Measurements from ENCODE around the gene NAA60.

NAA60 gene

DNA sequence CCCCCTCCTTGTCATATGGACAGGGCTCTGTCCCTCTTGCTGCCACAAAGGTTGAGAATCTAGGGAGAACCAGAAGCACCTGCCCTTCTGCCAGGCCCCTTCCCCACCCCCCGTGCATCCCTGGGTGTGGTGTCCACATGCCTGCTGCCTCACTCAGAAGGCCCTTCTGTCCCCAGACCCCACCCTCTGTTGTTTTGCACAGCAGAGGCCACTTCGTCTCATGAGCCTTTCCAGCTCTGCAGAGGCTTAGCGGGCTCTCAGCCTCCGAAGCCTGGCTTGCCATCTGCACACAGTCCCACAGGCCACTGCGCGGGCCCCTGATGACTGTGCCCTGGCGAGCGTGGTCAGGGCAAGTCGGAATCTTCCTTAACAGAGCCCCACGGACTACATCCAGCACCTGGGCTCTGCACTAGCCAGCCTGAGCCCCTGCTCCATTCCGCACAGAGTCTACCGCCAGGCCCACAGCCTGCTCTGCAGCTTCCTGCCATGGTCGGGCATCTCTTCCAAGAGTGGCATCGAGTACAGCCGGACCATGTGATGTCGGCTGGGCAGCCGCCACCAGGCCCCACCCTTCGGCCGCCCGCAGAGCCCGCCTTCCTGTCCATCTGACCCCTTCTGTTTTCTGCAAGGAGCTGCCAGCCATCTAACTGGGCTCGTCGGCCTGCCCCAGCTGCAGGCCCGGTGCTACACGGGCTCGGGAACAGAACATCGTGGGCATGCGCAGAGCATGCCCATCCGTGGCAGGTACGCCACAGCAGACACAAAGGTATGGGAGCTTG lies 41.0 kb downstream of the NAA60 start:
- no peaks in the 10 kb centered on the region for H3K9me3 ChIP-seq (ENCODE audit: control insufficient read depth, insufficient read depth, low read length)
- peaks cover 3% of the 10 kb centered on the region; the same call in 1 of the 2 replicates for H3K36me3 ChIP-seq (ENCODE audit: insufficient read depth, low read length)
- no peak overlapping the region for H3K9ac ChIP-seq (ENCODE audit: low read depth, low read length)
- H3K4me1 ChIP-seq (ENCODE audit: insufficient read depth, low read length), result peaks cover 9% of the 10 kb centered on the region

DNA sequence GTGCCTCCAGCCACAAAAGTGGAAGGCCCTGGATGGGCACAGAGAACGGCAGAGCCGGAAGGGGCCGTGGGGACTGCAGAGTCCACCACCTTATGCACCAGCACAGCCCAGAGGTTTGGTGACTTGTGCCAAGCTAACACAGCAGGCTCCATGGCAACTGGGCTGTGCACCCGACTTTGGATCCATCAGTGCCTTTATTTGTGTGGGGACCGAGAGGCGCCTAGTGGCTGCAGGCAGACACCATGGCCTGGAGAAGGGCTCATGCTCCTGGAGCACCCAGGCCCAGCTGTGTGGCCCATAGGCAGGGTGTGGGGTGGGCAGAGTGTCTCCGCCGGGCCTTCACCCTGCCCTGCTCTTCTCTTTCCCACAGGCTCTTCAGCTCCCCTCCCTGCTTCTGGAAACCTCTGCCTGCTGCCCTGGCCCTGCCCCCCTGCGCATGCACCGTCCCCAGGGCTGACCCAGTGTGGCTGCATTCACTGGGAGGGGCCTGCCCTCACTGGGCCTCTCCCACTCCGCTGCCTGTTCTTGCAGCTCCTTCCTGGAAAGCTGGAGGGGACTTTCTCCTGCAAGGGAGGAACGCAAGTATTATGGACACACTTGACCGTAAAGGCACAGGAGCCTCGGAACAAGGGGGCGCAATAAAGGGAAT lies 41.7 kb downstream of the NAA60 start:
- Histone ChIP-seq H3K9me3 (ENCODE audit: control insufficient read depth, insufficient read depth, low read length) (no peaks in the 10 kb centered on the region), H3K36me3 (ENCODE audit: insufficient read depth, low read length) (no peaks in the 10 kb centered on the region), H3K9ac (ENCODE audit: low read depth, low read length) (no peak overlapping the region), H3K4me1 (ENCODE audit: insufficient read depth, low read length) (peaks cover 9% of the 10 kb centered on the region)

DNA sequence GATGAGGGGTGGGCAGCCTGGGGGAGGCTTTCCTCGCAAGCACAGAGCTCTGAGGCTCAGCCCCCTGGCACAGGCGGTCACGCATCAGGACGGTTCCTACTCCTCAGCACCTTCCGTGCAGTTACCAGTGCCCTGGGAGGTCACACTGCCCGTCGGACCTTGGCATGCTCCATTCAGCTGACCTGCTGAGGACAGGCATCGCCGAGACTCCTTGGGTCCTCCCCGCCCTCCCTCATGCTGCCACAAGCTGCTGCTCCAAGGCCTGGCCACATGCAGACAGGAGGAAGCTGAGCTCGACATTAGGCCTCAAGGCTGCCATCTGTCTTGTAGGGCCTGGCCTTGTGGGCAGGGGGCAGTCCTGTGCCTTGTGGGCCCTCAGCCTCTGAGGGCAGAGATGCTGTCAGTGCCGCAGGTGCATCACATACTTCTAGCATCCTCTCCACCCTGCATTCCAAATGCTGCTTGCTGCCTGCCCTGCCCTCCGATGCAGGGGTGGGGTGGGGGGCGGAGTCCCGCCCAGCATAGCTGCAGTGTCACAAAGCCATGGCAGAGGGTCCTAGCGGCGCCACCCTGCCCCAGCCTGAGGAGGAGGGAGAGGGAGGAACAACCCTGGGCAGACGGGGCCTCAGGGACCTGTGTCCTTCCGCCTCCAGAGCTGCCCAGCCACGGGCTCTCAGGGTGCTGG lies 42.5 kb downstream of the NAA60 start:
- Histone ChIP-seq H3K4me1 (ENCODE audit: insufficient read depth, low read length) (peaks cover 6% of the 10 kb centered on the region), H3K9me3 (ENCODE audit: control insufficient read depth, insufficient read depth, low read length) (no peaks in the 10 kb centered on the region), H3K36me3 (ENCODE audit: insufficient read depth, low read length) (no peaks in the 10 kb centered on the region), H3K9ac (ENCODE audit: low read depth, low read length) (no peak overlapping the region)

DNA sequence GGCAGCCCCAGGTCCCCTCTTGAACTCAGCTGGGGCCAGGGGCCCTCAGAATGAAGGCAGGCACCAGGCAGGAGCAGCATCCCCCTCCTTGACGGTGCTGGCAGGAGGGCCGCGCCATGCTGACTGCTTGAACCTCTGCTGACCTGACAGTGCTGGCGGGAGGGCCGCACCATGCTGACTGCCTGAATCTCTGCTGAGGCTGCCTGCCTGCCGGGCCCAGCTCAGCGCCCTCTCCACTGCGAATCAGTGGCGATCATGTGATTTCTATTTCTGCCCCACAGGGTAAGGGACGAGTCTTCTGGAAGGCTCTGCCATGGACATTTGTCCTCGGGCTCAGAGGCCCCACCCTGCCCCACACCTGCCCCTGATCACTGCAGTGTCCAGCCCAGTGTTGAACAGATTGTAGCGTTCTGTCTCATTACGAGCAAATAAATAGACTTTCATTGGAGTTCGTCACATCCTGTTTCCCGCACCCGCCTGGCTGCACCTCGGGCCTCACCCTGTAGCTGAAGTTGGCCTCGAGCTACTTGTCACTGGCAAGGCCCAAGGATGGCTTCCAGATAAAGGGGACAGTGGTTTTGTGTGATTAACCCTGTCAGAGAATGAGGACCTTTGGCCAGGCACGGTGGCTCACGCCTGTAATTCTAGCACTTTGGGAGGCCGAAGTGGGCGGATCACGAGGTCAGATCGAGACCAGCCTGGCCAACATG lies 43.2 kb downstream of the NAA60 start:
- H3K4me1 ChIP-seq (ENCODE audit: insufficient read depth, low read length), result peaks cover under 1% of the 10 kb centered on the region; the same call in 1 of the 2 replicates
- H3K9me3 ChIP-seq (ENCODE audit: control insufficient read depth, insufficient read depth, low read length), result no peaks in the 10 kb centered on the region
- no peak overlapping the region for H3K9ac ChIP-seq (ENCODE audit: low read depth, low read length)
- no peaks in the 10 kb centered on the region for H3K36me3 ChIP-seq (ENCODE audit: insufficient read depth, low read length)

DNA sequence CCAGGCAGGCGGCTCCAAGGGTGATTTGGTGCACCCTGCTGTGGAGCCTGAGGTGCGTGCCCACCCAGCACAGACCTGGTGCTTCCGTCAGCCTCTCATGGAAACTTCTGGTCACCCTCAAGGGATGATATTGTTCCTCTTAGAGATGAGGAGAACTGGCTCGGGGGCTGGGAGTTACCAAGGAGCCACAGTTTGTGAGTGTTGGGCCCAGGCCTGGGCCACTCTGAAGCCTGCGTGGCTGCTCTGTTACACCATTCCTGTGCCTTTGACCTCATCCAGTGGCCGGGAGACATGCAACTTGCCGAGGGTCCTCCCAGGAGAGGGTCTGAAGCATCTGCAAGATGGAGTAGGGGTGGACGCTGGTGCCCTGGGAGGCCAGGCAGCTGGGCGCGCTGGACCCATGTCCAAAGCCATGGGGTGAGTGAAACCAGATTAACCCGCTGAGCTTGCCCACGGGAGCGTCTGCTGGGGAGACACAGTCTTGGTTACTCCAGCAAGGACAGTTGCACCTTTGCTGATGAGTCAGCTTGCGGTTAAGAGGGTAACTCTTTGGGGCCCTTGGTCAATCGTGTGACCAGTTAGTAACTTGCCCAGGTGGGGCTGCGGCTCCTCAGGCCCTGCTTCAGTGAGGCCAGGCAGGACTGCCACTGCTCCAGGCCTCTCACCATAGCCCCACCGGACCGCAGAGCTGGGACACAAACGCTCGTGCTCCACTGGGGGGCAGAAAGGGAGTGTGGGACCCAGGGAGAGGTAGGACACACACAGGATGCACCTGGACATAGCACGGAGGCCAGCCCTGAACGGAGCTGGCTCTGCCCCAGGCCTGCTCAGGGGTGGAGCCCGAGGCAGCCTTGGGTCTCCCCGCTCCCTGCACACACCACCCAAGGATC lies 44.3 kb downstream of the NAA60 start:
- no peak overlapping the region for H3K9ac ChIP-seq (ENCODE audit: low read depth, low read length)
- H3K36me3 ChIP-seq (ENCODE audit: insufficient read depth, low read length), result no peaks in the 10 kb centered on the region
- H3K9me3 ChIP-seq (ENCODE audit: control insufficient read depth, insufficient read depth, low read length), result no peaks in the 10 kb centered on the region
- no peaks in the 10 kb centered on the region for H3K4me1 ChIP-seq (ENCODE audit: insufficient read depth, low read length)

DNA sequence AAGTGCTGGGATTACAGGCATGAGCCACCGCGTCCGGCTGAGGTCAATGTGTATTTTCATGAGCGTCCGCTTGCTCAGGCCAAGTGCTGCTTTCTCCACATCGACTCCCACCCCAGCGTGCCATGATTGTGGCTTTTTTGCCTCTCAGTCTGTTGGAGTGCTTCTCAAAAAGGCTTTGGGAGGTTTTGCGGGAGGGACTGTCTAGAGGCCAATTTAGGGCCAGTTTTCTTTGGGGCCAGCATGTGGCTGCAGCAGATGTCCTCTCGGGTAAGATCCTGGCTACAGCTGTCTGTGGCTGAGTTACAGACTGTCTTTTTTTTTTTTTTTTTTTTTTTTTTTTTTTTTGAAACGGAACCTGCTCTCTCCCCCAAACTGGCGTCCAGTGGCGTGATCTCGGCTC lies 45.3 kb downstream of the NAA60 start:
- H3K9me3 ChIP-seq (ENCODE audit: control insufficient read depth, insufficient read depth, low read length), result no peaks in the 10 kb centered on the region

DNA sequence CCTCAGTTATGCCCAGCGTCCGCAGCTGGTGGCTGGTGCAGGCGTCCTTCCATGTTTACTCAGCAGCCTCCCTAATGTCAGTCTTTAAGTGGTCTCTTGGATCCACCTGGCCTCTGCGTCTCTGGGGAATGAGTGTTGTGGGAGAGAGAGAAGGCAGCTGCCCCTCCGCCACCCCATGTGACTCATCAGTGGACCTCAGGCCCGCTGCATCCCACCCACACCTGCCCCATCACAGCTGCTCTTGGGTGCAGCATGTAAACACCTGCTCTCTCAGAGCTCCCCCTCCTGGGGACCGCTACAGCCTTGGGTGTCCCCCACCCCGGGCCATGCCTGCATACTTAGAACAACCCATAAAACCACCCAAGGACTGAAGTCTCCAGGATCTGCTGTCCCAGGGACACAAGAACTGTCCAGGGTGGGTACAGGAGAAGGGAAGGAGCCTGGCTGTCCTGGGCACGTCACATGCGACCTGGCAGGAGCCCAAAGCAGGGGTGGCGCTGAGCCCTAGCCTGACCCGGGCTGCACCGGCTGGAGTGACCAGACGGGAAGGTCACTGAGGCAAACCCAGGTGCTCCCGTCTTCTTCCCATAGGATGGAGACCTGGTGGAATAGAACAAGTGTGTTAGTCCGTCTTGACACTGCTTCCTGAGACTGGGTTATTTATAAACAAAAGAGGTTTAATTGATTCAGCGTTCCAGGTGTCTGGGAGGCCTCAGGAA lies 47.6 kb downstream of the NAA60 start:
- Histone ChIP-seq H3K9me3 (ENCODE audit: control insufficient read depth, insufficient read depth, low read length) (no peaks in the 10 kb centered on the region), H3K36me3 (ENCODE audit: insufficient read depth, low read length) (no peaks in the 10 kb centered on the region), H3K9ac (ENCODE audit: low read depth, low read length) (no peak overlapping the region), H3K4me1 (ENCODE audit: insufficient read depth, low read length) (no peaks in the 10 kb centered on the region)

More for the DNA sequence above, 45.3 kb downstream of the NAA60 start:
- Histone ChIP-seq H3K36me3 (ENCODE audit: insufficient read depth, low read length) (no peaks in the 10 kb centered on the region), H3K4me1 (ENCODE audit: insufficient read depth, low read length) (no peaks in the 10 kb centered on the region), H3K9ac (ENCODE audit: low read depth, low read length) (no peak overlapping the region)

DNA sequence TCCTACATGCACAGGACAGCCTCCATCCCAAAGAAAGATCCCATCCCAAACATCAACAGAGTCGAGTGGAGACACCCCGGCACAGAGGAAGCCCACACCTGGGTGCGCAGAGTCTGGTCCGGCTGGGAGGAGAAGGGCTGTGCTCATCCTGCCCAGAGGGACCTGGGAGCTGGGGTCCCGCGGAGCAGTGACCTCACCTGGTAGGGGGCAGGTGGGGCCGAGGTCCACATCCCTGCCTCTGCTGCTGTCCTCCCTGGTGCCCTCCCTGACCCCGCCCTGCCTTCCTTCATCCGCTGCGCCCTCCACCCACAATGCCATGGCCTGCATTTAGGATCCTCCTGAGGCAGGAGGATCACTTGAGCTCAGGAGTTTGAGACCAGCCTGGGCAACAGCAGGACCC lies 48.9 kb downstream of the NAA60 start:
- Histone ChIP-seq H3K9ac (ENCODE audit: low read depth, low read length) (no peak overlapping the region), H3K36me3 (ENCODE audit: insufficient read depth, low read length) (no peaks in the 10 kb centered on the region), H3K9me3 (ENCODE audit: control insufficient read depth, insufficient read depth, low read length) (no peaks in the 10 kb centered on the region), H3K4me1 (ENCODE audit: insufficient read depth, low read length) (no peaks in the 10 kb centered on the region)

DNA sequence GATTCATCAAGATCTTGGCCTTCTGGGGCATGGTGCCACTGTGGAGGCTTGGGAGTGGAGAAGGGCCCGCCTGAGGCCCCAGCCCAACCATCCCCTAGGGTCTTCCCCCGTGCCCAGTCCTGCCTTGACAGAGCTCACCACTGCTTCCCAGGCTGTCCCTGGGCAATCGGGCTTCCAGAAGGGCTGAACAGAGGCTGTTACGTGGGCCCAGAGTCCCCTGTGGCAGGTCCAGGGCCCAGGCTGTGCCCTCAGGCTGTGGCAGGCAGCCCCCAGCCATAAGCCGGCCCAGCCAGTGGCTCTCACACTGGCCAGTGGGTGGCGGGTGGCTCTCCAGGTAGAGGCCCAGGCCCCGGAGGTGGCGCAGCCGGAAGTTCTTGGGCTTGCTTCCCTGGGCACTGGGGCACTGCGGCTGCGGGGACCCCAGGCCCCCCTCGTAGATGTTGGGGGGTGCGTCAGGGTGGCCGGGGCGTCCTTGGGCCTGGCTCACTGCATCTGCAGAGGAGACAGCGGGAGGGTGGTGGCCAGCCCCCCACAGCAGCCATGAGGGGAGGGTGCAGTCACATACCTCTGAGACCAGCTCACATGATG lies 51.0 kb downstream of the NAA60 start:
- H3K9me3 ChIP-seq (ENCODE audit: control insufficient read depth, insufficient read depth, low read length), result no peaks in the 10 kb centered on the region
- H3K36me3 ChIP-seq (ENCODE audit: insufficient read depth, low read length), result no peaks in the 10 kb centered on the region
- H3K4me1 ChIP-seq (ENCODE audit: insufficient read depth, low read length), result no peaks in the 10 kb centered on the region
- H3K9ac ChIP-seq (ENCODE audit: low read depth, low read length), result no peak overlapping the region

DNA sequence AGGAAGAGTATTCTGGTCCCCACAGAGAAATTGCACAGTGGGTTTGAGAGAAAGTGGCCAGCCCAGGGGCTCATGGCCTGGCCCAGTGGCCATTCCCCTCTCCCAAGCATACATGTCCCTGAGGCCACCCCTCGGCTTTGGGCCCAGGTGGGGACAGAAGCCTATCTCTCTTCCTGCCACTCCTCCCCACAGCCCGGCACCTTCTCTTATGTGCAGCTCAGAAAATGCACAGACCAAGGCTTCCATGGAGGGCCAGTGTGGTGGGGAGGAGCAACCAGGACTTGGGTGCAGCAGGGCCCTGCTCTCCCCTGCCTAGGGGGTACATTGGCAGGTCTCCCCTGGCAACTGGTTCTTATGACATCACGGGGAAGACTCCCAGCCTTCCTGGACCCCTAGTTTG lies 51.7 kb downstream of the NAA60 start, which contains the start of gene C16orf90:
Gene C16orf90, minus strand, starts transcription at position 314 of the 400 bp plus-strand sequence. Its CDS starts 68 bp downstream, at position 246.
- H3K9me3 ChIP-seq (ENCODE audit: control insufficient read depth, insufficient read depth, low read length), result no peaks in the 10 kb centered on the region
- H3K4me1 ChIP-seq (ENCODE audit: insufficient read depth, low read length), result no peaks in the 10 kb centered on the region

DNA sequence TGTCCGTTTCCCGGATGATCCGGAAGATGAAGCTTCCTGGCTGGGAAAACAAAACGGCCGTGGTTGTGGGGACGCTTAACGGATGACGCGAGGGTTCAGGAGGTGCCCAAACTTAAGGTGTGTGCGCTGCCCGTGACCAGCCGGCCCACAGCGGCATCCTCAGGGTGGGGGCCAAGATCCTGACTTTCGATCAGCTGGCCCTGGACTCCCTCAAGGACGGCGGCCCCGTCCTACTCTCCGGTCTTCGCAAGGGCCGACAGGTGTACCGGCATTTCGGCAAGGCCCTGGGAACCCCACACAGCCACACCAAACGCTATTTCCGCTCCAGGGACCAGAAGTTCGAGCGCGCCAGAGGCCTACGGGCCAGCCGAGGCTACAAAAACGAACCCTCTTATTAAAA lies 52.9 kb downstream of the NAA60 start:
- no peak overlapping the region for H3K9ac ChIP-seq (ENCODE audit: low read depth, low read length)
- no peaks in the 10 kb centered on the region for H3K9me3 ChIP-seq (ENCODE audit: control insufficient read depth, insufficient read depth, low read length)
- no peaks in the 10 kb centered on the region for H3K36me3 ChIP-seq (ENCODE audit: insufficient read depth, low read length)
- no peaks in the 10 kb centered on the region for H3K4me1 ChIP-seq (ENCODE audit: insufficient read depth, low read length)

More for the DNA sequence above, 51.7 kb downstream of the NAA60 start, which contains the start of gene C16orf90:
- H3K9ac ChIP-seq (ENCODE audit: low read depth, low read length), result no peak within 1 kb of the TSS
- no peaks in the 10 kb centered on the region for H3K36me3 ChIP-seq (ENCODE audit: insufficient read depth, low read length)

DNA sequence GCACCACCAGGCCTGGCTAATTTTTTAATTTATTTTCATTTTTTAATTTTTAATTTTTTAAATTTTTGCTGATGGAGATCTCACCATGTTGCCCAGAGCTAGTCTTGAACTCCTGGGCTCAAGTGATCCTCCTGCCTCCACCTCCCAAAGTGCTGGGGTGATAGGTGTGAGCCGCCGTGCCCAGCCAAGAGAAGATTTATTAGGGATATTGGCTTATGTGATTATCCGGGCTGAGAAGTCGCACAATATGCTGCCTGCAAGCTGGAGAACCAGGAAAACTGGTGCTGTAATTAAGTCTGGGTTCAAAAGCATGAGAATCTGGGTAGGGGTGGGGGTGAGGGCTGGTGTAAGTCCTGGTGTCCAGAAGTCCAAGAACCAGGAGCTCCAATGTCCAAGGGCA lies 54.3 kb downstream of the NAA60 start:
- Histone ChIP-seq H3K9ac (ENCODE audit: low read depth, low read length) (no peak overlapping the region), H3K36me3 (ENCODE audit: insufficient read depth, low read length) (no peaks in the 10 kb centered on the region), H3K9me3 (ENCODE audit: control insufficient read depth, insufficient read depth, low read length) (no peaks in the 10 kb centered on the region), H3K4me1 (ENCODE audit: insufficient read depth, low read length) (no peaks in the 10 kb centered on the region; the same call in 1 of the 2 replicates)

DNA sequence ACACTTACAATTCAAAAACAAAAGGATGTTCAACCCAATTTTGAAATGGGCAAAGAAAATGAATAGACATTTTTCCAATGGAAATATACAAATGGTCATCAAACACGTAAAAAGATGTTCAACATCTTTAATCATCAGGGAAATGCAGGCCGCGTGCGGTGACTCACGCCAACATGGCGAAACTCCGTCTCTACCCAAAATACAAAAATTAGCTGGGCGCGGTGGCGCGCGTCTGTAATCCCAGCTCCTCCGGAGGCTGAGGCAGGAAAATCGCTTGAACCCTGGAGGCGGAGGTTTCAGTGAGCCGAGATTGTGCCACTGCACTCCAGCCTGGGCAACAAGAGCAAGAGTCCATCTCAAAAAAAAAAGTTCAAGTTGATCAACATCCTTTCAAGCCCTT lies 55.5 kb downstream of the NAA60 start:
- Histone ChIP-seq H3K4me1 (ENCODE audit: insufficient read depth, low read length) (no peaks in the 10 kb centered on the region; the same call in 1 of the 2 replicates), H3K36me3 (ENCODE audit: insufficient read depth, low read length) (no peaks in the 10 kb centered on the region), H3K9ac (ENCODE audit: low read depth, low read length) (no peak overlapping the region), H3K9me3 (ENCODE audit: control insufficient read depth, insufficient read depth, low read length) (no peaks in the 10 kb centered on the region)

Measured in ES-I3 (cell line).